Natural killer cell (primary cell): ENCODE data around the gene BACE1. TPM values are rescaled to one million over a fixed set of nuclear protein-coding genes. Genes with fewer than 3 reads are reported as not detected.

Experiments
- ATAC-seq, 3 donors: fragments of 150-1000 bp in 2 of 3; fragments of 200-7000 bp in 1 of 3; cut with Tn5 transposase; 1 replicate in 1 of 3; 2 replicates in 2 of 3; pipeline ENCODE4 v1.10.0; 2021; ENCODE audit warnings: mild to moderate bottlenecking in 2 of 3, moderate library complexity in 2 of 3
- DNase-seq, 2 donors: peaks; one replicate each; pipeline versions ENCODE4 v3.0.0 to v3.0.0-alpha.2; 2013 to 2021; ENCODE audit warnings: mixed read lengths in 1 of 2
- H3K27ac ChIP-seq: one replicate; pipeline ENCODE4 v1.5.1; 2013; ENCODE audit warnings: mild to moderate bottlenecking, low read length
- H3K27me3 ChIP-seq: one replicate; pipeline ENCODE4 v1.6.1; 2013; ENCODE audit warnings: low read length; ENCODE audit not compliant: control insufficient read depth, insufficient read depth
- H3K36me3 ChIP-seq: one replicate; pipeline ENCODE4 v1.6.1; 2013; ENCODE audit warnings: low read length; ENCODE audit not compliant: control insufficient read depth, insufficient read depth
- H3K4me1 ChIP-seq: one replicate; pipeline ENCODE4 v1.6.1; 2013; ENCODE audit warnings: low read length; ENCODE audit not compliant: control insufficient read depth, insufficient read depth
- H3K4me3 ChIP-seq: one replicate; pipeline ENCODE4 v1.5.1; 2013; ENCODE audit warnings: low read length
- H3K9me3 ChIP-seq: one replicate; pipeline ENCODE4 v1.6.1; 2013; ENCODE audit warnings: low read length; ENCODE audit not compliant: control insufficient read depth, insufficient read depth
- H3K27ac Mint-ChIP-seq, 2 donors: one replicate each; pipeline ENCODE4 v1.8.0; 2022; ENCODE audit warnings: mild to moderate bottlenecking in 2 of 2, mixed read lengths in 2 of 2, moderate library complexity in 1 of 2
- H3K27me3 Mint-ChIP-seq, 2 donors: one replicate each; pipeline ENCODE4 v1.8.0; 2022; ENCODE audit warnings: low read depth in 2 of 2, mixed read lengths in 2 of 2
- H3K36me3 Mint-ChIP-seq: one replicate; pipeline ENCODE4 v1.8.0; 2022; ENCODE audit warnings: mixed read lengths
- H3K4me1 Mint-ChIP-seq, 2 donors: one replicate each; pipeline ENCODE4 v1.8.0; 2022; ENCODE audit warnings: mixed read lengths in 2 of 2
- H3K4me3 Mint-ChIP-seq: one replicate; pipeline ENCODE4 v1.8.0; 2022; ENCODE audit warnings: mild to moderate bottlenecking, moderate library complexity, mixed read lengths
- H3K9me3 Mint-ChIP-seq, 2 donors: one replicate each; pipeline ENCODE4 v1.8.0; 2022; ENCODE audit warnings: mixed read lengths in 2 of 2
- WGBS: methylation state at CpG from one replicate; pipeline ENCODE4 v1.1.7; 2013; ENCODE audit warnings: missing lambda C conversion rate; ENCODE audit not compliant: insufficient coverage; 5-methylcytosine and 5-hydroxymethylcytosine counted together
- intact Hi-C: fragments of 100-400 bp; cut with micrococcal nuclease; formaldehyde crosslinking; loops from one replicate; pipeline ENCODE4 v1.14.2; 2022
- total RNA-seq, 4 donors: library from RNA; stranded (reverse); fragments of 120-200 nt in 1 of 4; gene quantifications; one replicate each; pipeline versions ENCODE4 v1.2.3 to v1.2.4, GENCODE V29; 2013 to 2022
- TF ChIP-seq, protein P1 (sequence below): fragments of 200-600 bp; IDR thresholded peaks from one replicate; pipeline ENCODE4 v1.8.0; 2022; ENCODE audit warnings: antibody characterized with exemption

BACE1 gene
- total RNA-seq, 3 donors from 2014 or later (not counting 1 experiment from before 2014, with no cell fraction given): 0.21 to 1.1 (median 0.79) TPM

DNA sequence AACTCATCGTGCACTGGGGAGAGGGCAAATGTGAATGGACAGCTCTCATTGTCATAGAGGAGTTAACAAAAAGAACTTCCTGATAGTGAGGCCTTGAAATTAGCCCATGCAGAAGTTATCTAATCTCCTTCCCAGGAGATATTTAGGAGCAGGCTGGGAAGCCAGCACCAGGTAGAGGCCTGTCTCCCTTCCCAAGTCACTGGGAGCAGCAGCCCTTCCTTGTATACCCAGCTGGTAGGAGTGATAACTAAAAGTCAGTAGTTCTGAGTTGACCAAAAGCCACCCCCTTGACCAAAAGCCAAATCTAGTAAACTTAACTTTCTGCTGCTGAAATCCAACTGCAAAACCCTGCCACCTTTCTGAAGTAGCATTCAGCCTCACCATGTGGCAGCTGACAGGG lies 26.3 kb downstream of the BACE1 start:
- Mint-ChIP-seq H3K27ac (no peak overlapping the region), H3K4me3 (no peak overlapping the region), H3K36me3 (no peaks in the 10 kb centered on the region), H3K27me3 (no peaks in the 10 kb centered on the region), H3K4me1 (no peaks in the 10 kb centered on the region), H3K9me3 (no peaks in the 10 kb centered on the region)
- Histone ChIP-seq H3K36me3 (peaks cover 15% of the 10 kb centered on the region), H3K4me1 (no peaks in the 10 kb centered on the region), H3K9me3 (no peaks in the 10 kb centered on the region), H3K27ac (no peak overlapping the region), H3K4me3 (no peak overlapping the region), H3K27me3 (no peaks in the 10 kb centered on the region)
- intact Hi-C loops: no loop called here
- DNase-seq (no peak), ATAC-seq (no peak)
- TF ChIP-seq, protein P1, sequence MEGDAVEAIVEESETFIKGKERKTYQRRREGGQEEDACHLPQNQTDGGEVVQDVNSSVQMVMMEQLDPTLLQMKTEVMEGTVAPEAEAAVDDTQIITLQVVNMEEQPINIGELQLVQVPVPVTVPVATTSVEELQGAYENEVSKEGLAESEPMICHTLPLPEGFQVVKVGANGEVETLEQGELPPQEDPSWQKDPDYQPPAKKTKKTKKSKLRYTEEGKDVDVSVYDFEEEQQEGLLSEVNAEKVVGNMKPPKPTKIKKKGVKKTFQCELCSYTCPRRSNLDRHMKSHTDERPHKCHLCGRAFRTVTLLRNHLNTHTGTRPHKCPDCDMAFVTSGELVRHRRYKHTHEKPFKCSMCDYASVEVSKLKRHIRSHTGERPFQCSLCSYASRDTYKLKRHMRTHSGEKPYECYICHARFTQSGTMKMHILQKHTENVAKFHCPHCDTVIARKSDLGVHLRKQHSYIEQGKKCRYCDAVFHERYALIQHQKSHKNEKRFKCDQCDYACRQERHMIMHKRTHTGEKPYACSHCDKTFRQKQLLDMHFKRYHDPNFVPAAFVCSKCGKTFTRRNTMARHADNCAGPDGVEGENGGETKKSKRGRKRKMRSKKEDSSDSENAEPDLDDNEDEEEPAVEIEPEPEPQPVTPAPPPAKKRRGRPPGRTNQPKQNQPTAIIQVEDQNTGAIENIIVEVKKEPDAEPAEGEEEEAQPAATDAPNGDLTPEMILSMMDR: no peak
- 92% methylated on average over 1 of the region's 1 CpG for WGBS

DNA sequence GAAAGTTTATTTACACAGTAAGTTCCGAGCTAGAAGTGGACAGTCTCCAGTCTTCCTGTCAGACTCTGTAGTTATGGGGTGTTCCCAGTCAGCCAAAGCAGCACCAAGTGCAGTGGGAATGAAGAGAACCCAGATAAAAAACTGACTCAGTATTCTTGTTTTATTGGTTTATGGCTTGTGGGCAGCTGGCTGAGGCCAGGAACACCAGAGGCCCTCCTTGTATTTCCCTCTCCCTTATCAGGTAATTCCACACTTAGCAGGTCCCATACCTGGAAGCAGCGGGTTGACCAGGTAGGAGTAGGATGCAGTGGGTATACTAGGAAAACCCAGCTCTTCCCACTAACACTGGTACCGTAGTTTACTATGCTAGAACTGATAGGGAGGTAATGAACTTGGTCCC lies 28.4 kb downstream of the BACE1 start:
- ATAC-seq (no peak), DNase-seq (no peak)
- Mint-ChIP-seq H3K27me3 (no peaks in the 10 kb centered on the region), H3K4me1 (no peaks in the 10 kb centered on the region), H3K9me3 (no peaks in the 10 kb centered on the region), H3K27ac (no peak overlapping the region), H3K4me3 (no peak overlapping the region), H3K36me3 (peaks cover 7% of the 10 kb centered on the region)
- WGBS: 100% methylated on average over 1 of the region's 3 CpGs
- intact Hi-C loops: no loop called here
- Histone ChIP-seq H3K27ac (no peak overlapping the region), H3K27me3 (no peaks in the 10 kb centered on the region), H3K4me3 (no peak overlapping the region), H3K4me1 (no peaks in the 10 kb centered on the region), H3K9me3 (no peaks in the 10 kb centered on the region), H3K36me3 (peaks cover 30% of the 10 kb centered on the region)
- TF ChIP-seq, protein P1: no peak

DNA sequence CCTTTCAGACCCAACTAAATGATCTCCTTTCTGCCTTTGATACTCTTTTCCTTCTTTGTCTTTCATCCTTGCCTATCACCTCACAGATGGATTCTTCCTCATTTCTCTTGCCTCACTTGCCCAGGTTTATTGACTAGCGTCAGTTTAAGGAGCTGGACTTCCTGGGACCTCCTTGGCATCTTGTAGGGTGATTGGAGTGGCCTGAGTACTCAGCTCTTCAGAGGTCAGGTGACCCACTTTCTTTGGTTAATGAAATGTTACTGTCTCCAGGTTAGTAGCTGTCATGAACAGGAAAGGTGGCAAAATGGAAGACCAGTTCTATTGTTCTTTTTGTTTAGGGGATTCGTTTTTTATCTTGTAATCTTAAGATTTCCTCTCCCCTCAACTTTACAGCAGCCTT lies 29.5 kb downstream of the BACE1 start:
- H3K27ac Mint-ChIP-seq: no peak overlapping the region
- H3K27me3 ChIP-seq: no peaks in the 10 kb centered on the region
- DNase-seq (no peak), ATAC-seq (no peak)
- no peaks in the 10 kb centered on the region for H3K9me3 Mint-ChIP-seq
- WGBS: 100% methylated on average over 1 of the region's 2 CpGs
- TF ChIP-seq, protein P1: no peak
- H3K4me3 Mint-ChIP-seq: no peak overlapping the region
- no peaks in the 10 kb centered on the region for H3K27me3 Mint-ChIP-seq
- peaks cover 38% of the 10 kb centered on the region for H3K36me3 ChIP-seq
- H3K4me3 ChIP-seq: no peak overlapping the region
- H3K27ac ChIP-seq: no peak overlapping the region
- no peaks in the 10 kb centered on the region for H3K4me1 ChIP-seq
- H3K36me3 Mint-ChIP-seq: peaks cover 17% of the 10 kb centered on the region
- intact Hi-C loops: no loop called here
- no peaks in the 10 kb centered on the region for H3K4me1 Mint-ChIP-seq
- no peaks in the 10 kb centered on the region for H3K9me3 ChIP-seq

DNA sequence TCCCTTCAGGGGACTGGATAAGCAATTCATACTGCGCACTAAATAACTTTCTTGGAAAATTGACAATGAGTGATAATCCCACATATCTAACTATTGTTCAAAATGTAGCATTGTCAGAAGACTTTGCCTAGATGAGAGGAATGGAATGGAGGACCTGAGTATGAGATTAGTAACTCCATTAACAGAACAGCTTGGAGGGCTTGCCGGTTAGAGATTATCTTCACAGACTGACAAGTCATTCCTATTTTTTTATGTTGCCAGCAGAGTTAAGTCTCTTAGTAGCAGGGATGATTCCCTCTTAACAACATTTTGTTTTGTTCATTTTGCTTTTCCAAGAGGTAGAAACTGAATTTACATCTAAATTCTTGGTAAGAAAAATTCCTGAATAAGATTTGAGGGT lies 32.0 kb downstream of the BACE1 start:
- peaks cover 21% of the 10 kb centered on the region for H3K36me3 Mint-ChIP-seq
- no peak overlapping the region for H3K27ac Mint-ChIP-seq
- intact Hi-C loops: no loop called here

More for the DNA sequence above, 32.0 kb downstream of the BACE1 start:
- no peaks in the 10 kb centered on the region for H3K4me1 ChIP-seq
- no peaks in the 10 kb centered on the region for H3K27me3 Mint-ChIP-seq
- DNase-seq (no peak), ATAC-seq (no peak)
- H3K4me3 ChIP-seq: no peak overlapping the region
- TF ChIP-seq, protein P1: no peak
- no peaks in the 10 kb centered on the region for H3K9me3 ChIP-seq
- WGBS: 100% methylated on average over 1 of the region's 2 CpGs
- no peak overlapping the region for H3K27ac ChIP-seq
- H3K36me3 ChIP-seq: peaks cover 46% of the 10 kb centered on the region
- no peaks in the 10 kb centered on the region for H3K27me3 ChIP-seq
- no peak overlapping the region for H3K4me3 Mint-ChIP-seq
- no peaks in the 10 kb centered on the region for H3K9me3 Mint-ChIP-seq
- no peaks in the 10 kb centered on the region for H3K4me1 Mint-ChIP-seq
